HG02885 (cell line): Measurements from ENCODE around the gene RGL1.
"Not testable (repeated sequence)": the region's sequence is repeated elsewhere in the genome, so short reads cannot be mapped to it uniquely, and the experiment has no call there.

Experiments used
- ATAC-seq: cut with Tn5 transposase; IDR thresholded peaks from one replicate; pipeline ENCODE4 v1.9.1; 2021; ENCODE audit warnings: mild to moderate bottlenecking; ENCODE audit not compliant: unreplicated experiment, poor library complexity

Gene RGL1

DNA sequence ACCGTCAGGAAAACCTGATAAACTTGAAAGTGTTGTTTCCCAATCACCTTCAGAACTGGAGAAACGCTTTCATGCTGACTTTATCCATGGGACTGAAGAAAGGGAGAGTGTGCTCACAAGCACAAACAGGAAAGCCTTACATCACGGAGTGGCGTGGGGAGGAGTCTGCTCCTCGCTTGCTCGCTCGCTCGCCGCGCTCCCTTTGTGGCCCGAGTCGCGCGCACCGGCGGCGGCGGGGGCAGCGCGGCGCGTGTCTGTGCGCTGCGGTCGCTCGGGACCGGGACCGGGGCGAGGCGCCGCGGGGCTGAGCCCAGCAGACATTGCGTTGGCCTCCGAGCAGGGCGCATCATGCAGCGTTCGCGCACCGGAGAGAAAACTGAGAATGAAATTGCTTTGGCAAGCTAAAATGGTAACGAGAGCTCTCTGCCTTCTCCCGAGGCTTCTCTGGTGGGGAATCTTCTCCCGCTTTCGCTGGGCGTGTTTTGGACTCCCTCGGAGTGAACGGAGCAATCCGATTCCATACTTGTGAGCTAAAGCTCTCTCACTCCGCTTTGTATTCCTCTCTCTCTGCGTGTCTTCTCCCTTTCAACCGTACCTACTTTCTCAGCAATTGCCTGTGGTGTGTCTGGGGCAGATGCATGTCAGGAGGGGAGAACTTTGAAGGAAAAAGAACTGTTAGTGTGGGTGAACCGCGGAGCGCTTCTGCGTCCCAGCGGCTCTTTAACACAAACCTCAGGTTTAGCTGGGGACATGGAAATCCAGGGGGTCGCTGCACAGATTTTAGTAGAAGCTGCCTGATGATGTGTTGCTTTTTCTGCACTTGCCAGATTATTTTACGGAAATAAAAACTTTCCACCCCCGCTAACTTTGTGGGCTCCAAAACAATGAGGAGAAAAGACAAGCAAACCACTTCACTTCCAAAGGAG is at the start of gene RGL1:
RGL1 (plus strand) TSS at position 205 of the 926 bp plus-strand sequence; CDS start at position 383, 178 bp downstream.
- ATAC-seq: peak; percentile 58

- ATAC-seq: no peak
These were observed 48.6 kb upstream of the RGL1 start for GRCh38 chr1:183756326-183756725.

DNA sequence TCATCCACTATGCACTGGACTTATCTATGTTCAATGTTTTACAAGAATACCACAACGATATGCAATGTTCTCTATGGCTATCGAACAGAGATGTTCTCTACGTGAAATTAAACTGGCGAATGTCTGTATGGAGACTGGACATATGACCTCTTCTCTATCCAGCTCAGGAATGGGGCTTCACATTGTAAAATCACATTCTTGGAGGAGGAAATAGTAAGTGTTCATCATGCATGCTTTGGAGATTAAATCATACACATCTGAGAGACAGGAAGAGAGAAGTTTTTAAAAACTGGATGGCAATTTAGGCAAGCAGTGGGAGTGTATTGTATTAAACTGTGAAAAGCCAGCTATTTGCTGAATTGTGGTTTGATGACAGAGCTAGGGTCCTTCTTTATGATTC is 47.9 kb upstream of the RGL1 start:
- no peak for ATAC-seq

- ATAC-seq: no peak
These were observed 46.0 kb upstream of the RGL1 start for GRCh38 chr1:183758913-183759312.

- no peak for ATAC-seq
These were observed 44.3 kb upstream of the RGL1 start for GRCh38 chr1:183760661-183761060.

DNA sequence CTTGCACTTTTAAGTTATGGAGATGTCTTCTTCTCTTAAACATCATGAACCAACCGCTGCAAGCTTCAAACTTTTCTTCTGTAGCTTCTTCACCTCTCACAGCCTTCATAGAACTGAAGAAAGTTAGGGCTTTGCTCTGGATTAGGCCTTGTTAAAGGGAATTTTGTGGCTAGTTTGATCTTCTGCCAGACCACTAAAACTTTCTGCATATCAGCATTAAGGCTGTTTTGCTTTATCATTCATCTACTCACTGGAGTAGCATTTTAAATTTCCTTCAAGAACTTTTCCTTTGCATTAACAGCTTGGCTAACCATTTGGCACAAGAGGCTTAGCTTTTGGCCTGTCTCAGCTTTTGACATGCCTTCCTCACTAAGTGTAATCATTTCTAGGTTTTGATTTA is 43.0 kb upstream of the RGL1 start:
- ATAC-seq: no peak

DNA sequence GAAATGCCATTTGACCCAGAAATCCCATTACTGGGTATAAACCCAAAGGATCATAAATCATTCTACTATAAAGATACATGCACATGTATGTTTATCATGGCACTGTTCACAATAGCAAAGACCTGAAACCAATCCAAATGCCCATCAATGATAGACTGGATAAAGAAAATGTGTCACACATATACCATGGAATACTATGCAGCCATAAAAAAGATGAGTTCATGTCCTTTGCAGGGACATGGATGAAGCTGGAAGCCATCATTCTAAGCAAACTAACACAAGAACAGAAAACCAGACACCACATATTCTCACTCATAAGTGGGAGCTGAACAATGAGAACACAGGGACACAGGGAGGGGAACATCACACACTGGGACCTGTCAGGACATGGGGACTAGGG is 42.1 kb upstream of the RGL1 start:
- not testable (repeated sequence) for ATAC-seq

DNA sequence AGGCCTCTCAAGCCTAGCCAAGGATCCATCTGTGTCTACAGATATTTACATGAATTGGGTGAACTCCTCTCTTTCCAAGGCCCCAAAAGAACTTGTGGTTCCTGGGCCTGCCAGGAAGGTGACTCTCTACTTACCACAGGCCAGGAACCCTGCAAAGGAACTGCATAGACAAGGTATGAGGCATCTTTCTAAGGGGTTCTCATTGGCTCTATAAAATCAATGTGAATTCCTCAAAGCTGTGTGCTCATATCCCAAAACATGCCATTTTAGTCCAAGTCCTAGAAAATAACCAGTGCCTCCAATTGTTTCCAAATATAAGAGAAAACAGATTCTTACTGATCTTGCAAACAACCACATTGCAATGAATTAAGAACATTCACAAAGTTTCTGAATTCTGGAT is 39.9 kb upstream of the RGL1 start:
- no peak for ATAC-seq

GRCh38 chr1:183769956-183770815 is 34.7 kb upstream of the RGL1 start:
- ATAC-seq: no peak

- ATAC-seq: no peak
These were observed 34.1 kb upstream of the RGL1 start for GRCh38 chr1:183770816-183771128.

GRCh38 chr1:183773482-183774274 is 31.2 kb upstream of the RGL1 start:
- ATAC-seq: no peak

- ATAC-seq: no peak
These were observed 30.0 kb upstream of the RGL1 start for GRCh38 chr1:183774938-183775337.

DNA sequence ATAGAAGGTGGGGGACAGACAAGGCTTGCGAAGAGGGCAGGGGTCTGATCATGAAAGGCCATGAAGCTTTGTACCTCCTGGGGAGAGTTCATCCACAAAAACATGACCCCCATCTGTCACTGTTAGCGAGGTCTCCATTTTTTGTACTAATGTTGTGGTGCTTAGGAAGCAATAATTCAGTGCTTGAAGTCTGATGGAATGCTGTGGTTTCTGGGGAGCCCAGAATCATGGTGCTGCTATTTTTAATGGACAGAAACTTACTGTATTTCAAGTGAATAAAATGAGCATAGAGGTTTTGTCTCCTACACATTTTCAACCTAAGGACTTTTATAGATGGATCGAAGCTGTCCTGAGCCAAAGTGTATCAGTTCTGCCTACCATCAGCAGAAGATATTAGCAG is 28.2 kb upstream of the RGL1 start:
- no peak for ATAC-seq

DNA sequence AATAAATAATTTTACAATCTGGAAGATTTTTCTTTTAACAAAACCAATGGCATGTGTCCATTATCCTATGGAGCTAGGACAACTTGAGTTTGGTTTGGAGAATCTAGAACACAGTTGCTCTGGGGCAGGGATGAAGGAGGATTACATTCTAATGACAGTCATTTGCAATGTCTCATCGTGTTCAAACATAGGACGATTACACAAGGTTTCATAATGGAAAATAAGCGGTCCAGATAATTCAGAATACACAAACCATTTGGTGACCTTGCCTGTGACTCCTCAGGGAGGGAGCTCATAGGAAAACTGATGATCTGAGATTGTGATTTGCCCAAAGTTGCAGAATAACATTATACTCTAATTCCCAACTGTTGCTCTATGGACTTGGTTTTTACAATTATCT is 27.6 kb upstream of the RGL1 start:
- no peak for ATAC-seq

- no peak for ATAC-seq
These were observed 26.9 kb upstream of the RGL1 start for GRCh38 chr1:183778045-183778444.

- no peak for ATAC-seq
These were observed 26.1 kb upstream of the RGL1 start for GRCh38 chr1:183778568-183779433.

- ATAC-seq: no peak
These were observed 24.8 kb upstream of the RGL1 start for GRCh38 chr1:183780159-183780558.

DNA sequence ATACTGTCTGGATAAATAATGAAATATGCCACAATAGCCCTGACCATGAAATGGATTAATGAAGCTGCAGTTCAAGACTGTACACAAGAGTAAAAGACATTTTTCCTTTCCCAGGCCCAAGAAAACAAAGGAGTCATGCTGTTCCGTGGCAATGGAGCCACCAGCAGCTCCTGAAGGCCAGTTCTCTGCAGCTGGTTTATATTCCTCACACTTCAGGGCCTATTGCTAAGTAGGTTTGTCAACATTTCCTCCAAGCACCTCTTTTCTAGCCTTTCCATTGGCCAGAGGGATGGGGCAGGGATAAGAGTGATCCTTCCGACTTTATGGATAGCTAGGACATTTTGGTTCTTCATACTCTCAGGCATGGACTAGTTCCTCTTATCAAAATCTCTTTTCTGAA is 24.2 kb upstream of the RGL1 start:
- ATAC-seq: no peak

DNA sequence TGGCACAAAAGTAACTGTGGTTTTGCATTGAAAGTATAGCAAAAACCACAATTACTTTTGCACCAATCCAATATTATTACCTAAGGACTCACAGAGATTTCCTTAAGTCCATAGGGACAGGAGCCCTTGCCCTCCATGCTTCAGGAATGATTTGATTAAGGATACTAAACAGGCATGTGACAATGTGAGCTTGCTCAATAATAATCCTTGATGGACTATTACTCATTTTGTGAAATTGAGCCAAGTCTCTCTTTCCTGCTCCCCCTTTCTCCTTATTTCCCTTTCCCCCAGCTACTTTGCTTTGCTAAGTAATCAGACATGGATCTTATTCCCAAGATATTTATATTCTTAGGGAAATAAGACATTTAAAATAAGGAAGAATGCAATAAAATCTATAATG is 21.6 kb upstream of the RGL1 start:
- no peak for ATAC-seq
